Rectal smooth muscle tissue (tissue), 1 donor: ENCODE data around the gene NRG3.
"Not testable (repeated sequence)": the region's sequence is repeated elsewhere in the genome, so short reads cannot be mapped to it uniquely, and the experiment has no call there.

Source experiments
- H3K27ac ChIP-seq: one replicate; pipeline ENCODE4 v1.7.0; 2013; ENCODE audit warnings: low read depth, low read length, inconsistent platforms
- H3K27me3 ChIP-seq: one replicate; pipeline ENCODE4 v1.7.0; 2013; ENCODE audit warnings: low read length; ENCODE audit not compliant: control insufficient read depth, insufficient read depth
- H3K36me3 ChIP-seq: one replicate; pipeline ENCODE4 v1.7.0; 2013; ENCODE audit warnings: low read length; ENCODE audit not compliant: control insufficient read depth, insufficient read depth
- H3K4me1 ChIP-seq: one replicate; pipeline ENCODE4 v1.7.0; 2013; ENCODE audit warnings: low read length; ENCODE audit not compliant: control insufficient read depth, insufficient read depth
- H3K4me3 ChIP-seq: one replicate; pipeline ENCODE4 v1.7.0; 2013; ENCODE audit warnings: low read length
- H3K9ac ChIP-seq: one replicate; pipeline ENCODE4 v1.7.0; 2013; ENCODE audit warnings: low read length

The NRG3 gene

GRCh38 chr10:81981724-81982123 is 106.7 kb downstream of the NRG3 start:
- Histone ChIP-seq H3K4me3 (no peak overlapping the region), H3K27me3 (no peaks in the 10 kb centered on the region), H3K36me3 (no peaks in the 10 kb centered on the region), H3K27ac (no peak overlapping the region), H3K4me1 (no peaks in the 10 kb centered on the region), H3K9ac (no peak overlapping the region)

DNA sequence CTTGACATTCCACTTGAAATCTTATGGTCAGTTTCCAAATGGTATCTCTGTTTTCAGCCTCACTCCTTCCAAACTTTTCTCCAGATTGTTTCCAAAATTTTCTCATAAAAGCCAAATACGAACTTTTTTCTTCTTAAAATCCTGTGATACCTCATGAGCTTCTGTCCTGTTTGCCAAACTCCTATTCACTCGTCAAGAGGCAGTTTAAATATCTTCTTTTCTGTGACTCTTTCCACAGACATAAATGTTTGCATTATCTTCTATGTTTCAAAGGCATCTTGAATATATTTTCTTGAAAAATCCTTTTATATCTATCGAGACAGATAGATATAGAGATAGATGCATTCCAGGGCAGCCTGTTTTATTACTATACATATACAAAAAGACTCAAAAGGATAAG is 109.4 kb downstream of the NRG3 start:
- Histone ChIP-seq H3K4me3 (no peak overlapping the region), H3K9ac (no peak overlapping the region), H3K27me3 (no peaks in the 10 kb centered on the region), H3K4me1 (no peaks in the 10 kb centered on the region), H3K36me3 (no peaks in the 10 kb centered on the region), H3K27ac (no peak overlapping the region)

- Histone ChIP-seq H3K4me1 (no peaks in the 10 kb centered on the region), H3K27me3 (no peaks in the 10 kb centered on the region), H3K36me3 (no peaks in the 10 kb centered on the region), H3K4me3 (no peak overlapping the region), H3K27ac (no peak overlapping the region), H3K9ac (no peak overlapping the region)
Observed at GRCh38 chr10:81995254-81995653, 120.3 kb downstream of the NRG3 start.

- no peaks in the 10 kb centered on the region for H3K27me3 ChIP-seq
- H3K9ac ChIP-seq: no peak overlapping the region
- no peaks in the 10 kb centered on the region for H3K36me3 ChIP-seq
- H3K4me1 ChIP-seq: no peaks in the 10 kb centered on the region
- H3K27ac ChIP-seq: no peak overlapping the region
- H3K4me3 ChIP-seq: no peak overlapping the region
Observed at GRCh38 chr10:81996927-81997326, 121.9 kb downstream of the NRG3 start.

DNA sequence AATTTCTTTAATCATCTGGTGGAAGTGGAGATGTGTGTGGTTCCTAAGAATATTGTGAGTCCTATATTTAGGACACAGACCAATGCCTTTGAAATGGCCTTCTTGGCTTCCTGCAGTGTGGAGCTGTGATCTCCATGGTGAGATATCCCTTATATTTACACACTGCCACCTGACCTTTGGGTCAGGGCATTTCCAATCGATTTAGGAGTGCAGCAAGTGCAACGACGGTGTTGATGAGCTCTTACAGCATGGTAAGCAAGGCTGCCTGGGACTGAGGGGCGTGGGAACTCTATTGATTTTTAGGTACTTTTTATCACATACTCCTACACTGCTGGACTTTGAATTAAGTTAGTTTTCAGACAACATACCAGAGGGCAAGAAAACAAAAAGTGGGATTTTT is 146.0 kb downstream of the NRG3 start:
- Histone ChIP-seq H3K27ac (no peak overlapping the region), H3K9ac (no peak overlapping the region), H3K27me3 (no peaks in the 10 kb centered on the region), H3K36me3 (no peaks in the 10 kb centered on the region), H3K4me3 (no peak overlapping the region), H3K4me1 (no peaks in the 10 kb centered on the region)

DNA sequence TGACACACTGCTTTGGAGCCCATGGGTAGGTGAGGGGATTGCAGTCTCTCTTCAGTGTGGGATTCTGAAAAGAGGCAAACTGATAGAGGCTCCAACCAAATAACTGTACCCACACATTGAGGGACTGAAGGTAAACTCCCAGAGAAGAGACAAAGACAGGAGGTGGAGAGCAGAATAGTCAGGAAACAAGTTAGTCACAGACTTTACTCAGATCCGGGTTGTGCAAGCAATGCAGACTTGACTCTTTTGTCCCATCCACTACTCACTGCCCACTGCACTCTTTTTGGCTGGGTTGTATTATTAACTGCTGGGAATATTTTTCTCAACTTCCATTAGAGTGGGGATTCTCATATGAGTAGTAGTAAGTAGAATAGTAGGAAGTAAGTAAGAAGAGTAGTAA is 152.7 kb downstream of the NRG3 start:
- no peak overlapping the region for H3K9ac ChIP-seq
- H3K27me3 ChIP-seq: no peaks in the 10 kb centered on the region
- H3K27ac ChIP-seq: no peak overlapping the region
- no peaks in the 10 kb centered on the region for H3K4me1 ChIP-seq
- H3K4me3 ChIP-seq: no peak overlapping the region
- no peaks in the 10 kb centered on the region for H3K36me3 ChIP-seq

DNA sequence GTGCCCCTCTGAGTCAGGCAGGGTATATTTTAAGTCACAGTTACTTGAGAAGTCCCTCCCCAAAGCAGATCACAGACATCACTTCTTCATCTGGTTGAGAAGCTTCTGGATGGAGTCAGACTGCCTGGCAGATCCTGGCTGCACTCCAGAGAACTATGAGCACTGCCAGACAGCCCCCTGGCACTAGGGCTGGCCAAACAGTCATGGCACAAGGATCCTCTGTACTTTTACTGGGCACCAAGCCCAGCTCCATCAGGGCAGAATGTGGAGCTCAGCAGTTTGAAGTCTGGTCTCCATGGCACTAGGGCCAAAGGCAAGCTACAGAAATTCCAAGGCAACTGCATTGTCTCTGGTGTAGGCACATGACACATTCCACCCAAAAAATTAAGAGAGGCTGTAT is 162.1 kb downstream of the NRG3 start:
- Histone ChIP-seq H3K27ac (no peak overlapping the region), H3K9ac (no peak overlapping the region)

DNA sequence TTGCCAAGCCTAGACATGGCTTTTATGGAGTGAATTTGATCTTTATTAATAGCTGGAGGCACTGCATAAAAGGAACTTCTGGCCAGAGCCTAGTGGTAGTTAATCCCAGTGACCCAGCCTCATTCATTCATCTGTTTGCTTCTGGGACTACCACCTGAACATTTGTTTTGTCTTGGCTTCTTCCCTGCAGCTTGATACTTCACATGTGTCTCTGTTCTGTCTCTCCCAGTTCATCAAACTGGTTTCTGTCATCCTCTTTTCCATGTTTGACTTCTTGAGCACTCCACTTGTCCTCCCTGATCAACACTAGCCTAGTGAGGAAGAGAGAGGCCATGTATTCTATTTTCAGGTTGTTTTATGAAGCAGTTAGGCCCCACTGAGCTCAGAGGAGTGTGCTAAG is 163.6 kb downstream of the NRG3 start:
- H3K9ac ChIP-seq: no peak overlapping the region
- no peak overlapping the region for H3K27ac ChIP-seq
- no peak overlapping the region for H3K4me3 ChIP-seq
- no peaks in the 10 kb centered on the region for H3K27me3 ChIP-seq
- H3K36me3 ChIP-seq: no peaks in the 10 kb centered on the region
- H3K4me1 ChIP-seq: no peaks in the 10 kb centered on the region

More for the DNA sequence above, 162.1 kb downstream of the NRG3 start:
- no peaks in the 10 kb centered on the region for H3K36me3 ChIP-seq
- H3K4me1 ChIP-seq: no peaks in the 10 kb centered on the region
- H3K4me3 ChIP-seq: no peak overlapping the region
- no peaks in the 10 kb centered on the region for H3K27me3 ChIP-seq

- no peak overlapping the region for H3K4me3 ChIP-seq
Observed at GRCh38 chr10:82040336-82040735, 165.3 kb downstream of the NRG3 start.

GRCh38 chr10:82041018-82041417 is 166.0 kb downstream of the NRG3 start:
- Histone ChIP-seq H3K27me3 (no peaks in the 10 kb centered on the region), H3K4me1 (no peaks in the 10 kb centered on the region), H3K9ac (no peak overlapping the region), H3K4me3 (no peak overlapping the region), H3K36me3 (no peaks in the 10 kb centered on the region), H3K27ac (no peak overlapping the region)

More at GRCh38 chr10:82040336-82040735, 165.3 kb downstream of the NRG3 start:
- H3K9ac ChIP-seq: no peak overlapping the region
- no peak overlapping the region for H3K27ac ChIP-seq
- no peaks in the 10 kb centered on the region for H3K27me3 ChIP-seq
- no peaks in the 10 kb centered on the region for H3K36me3 ChIP-seq
- H3K4me1 ChIP-seq: no peaks in the 10 kb centered on the region

DNA sequence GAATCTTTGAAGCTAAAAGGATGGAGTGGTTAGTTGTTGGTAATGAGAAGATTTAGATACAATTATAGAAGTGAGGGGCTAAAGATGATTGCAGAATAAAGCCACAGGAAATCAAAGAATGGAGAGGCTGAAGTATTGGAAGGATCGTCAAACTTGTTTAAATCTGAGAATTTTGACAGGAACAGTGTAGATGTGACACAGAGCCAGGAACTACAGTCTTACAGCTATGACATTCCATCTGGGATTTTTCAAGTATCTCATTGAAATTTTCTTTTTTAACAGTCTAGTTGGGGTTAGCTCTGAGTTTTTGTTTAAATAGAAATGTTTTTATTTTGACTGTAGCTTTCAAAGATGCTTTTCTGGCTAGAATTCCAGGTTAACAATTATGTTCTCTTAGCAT is 181.4 kb downstream of the NRG3 start:
- Histone ChIP-seq H3K9ac (no peak overlapping the region), H3K27me3 (no peaks in the 10 kb centered on the region), H3K4me3 (no peak overlapping the region), H3K36me3 (no peaks in the 10 kb centered on the region), H3K27ac (no peak overlapping the region), H3K4me1 (no peaks in the 10 kb centered on the region)

GRCh38 chr10:82067192-82067591 is 192.2 kb downstream of the NRG3 start:
- H3K4me3 ChIP-seq, H3K27ac ChIP-seq, H3K36me3 ChIP-seq, H3K27me3 ChIP-seq, H3K4me1 ChIP-seq, H3K9ac ChIP-seq: not testable (repeated sequence)

DNA sequence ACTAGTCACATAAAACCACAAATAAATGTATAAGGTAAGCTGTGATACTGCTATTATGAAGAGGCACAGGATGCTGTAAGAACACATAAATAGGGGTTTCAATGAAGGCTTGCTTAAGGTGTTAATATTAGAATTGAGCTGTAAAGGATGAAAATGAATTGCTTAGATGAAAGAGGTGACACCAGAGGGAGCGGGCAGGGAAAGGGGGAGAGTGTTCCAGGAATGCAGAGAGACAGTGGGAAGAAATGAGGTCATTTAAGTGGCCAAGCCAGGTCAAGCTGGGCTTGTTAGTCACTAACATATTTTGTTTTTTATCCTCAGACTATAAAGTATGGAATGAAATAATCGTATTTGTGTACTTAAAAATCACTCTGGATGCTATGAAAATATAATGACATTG is 193.5 kb downstream of the NRG3 start:
- Histone ChIP-seq H3K4me3 (no peak overlapping the region), H3K27ac (no peak overlapping the region), H3K27me3 (no peaks in the 10 kb centered on the region), H3K36me3 (no peaks in the 10 kb centered on the region), H3K4me1 (no peaks in the 10 kb centered on the region), H3K9ac (no peak overlapping the region)
